Activated CD4-positive, alpha-beta T cell treated with anti-CD3 and anti-CD28 coated beads for 36 hours (primary cell): Measurements from ENCODE around the gene KIF22. TPM values are rescaled to one million over a fixed set of nuclear protein-coding genes. Genes with fewer than 3 reads are reported as not detected.
"Not testable (repeated sequence)": the region's sequence is repeated elsewhere in the genome, so short reads cannot be mapped to it uniquely, and the experiment has no call there.

Experiments
- ATAC-seq: fragments of 200-7000 bp; cut with Tn5 transposase; one replicate; pipeline ENCODE4 v1.10.0; 2021; ENCODE audit warnings: mild to moderate bottlenecking, moderate library complexity
- CTCF ChIA-PET: fragments of 350-600 bp; sonication (Branson Sonifier 250); formaldehyde crosslinking; loops from one replicate; lab custom pipeline; 2021; ENCODE audit warnings: antibody characterized with exemption; lab: Charles Lee
- POLR2A ChIA-PET: fragments of 350-600 bp; sonication (Branson Sonifier 250); formaldehyde crosslinking; loops from one replicate; lab custom pipeline; 2021; ENCODE audit warnings: antibody characterized with exemption, inconsistent platforms; lab: Charles Lee
- DNase-seq: peaks from one replicate; pipeline ENCODE4 v3.0.0-alpha.2; 2020
- H3K27ac Mint-ChIP-seq: one replicate; pipeline ENCODE4 v1.8.0; 2021; ENCODE audit warnings: mixed read lengths
- H3K27me3 Mint-ChIP-seq: one replicate; pipeline ENCODE4 v1.8.0; 2021; ENCODE audit warnings: mixed read lengths
- H3K36me3 Mint-ChIP-seq: one replicate; pipeline ENCODE4 v1.8.0; 2021; ENCODE audit warnings: low read depth, mixed read lengths
- H3K4me1 Mint-ChIP-seq: one replicate; pipeline ENCODE4 v1.8.0; 2021; ENCODE audit warnings: mixed read lengths
- H3K4me3 Mint-ChIP-seq: one replicate; pipeline ENCODE4 v1.8.0; 2021; ENCODE audit warnings: mild to moderate bottlenecking, moderate library complexity, mixed read lengths
- H3K9me3 Mint-ChIP-seq: one replicate; pipeline ENCODE4 v1.8.0; 2021; ENCODE audit warnings: low read depth, mixed read lengths
- intact Hi-C, 2 experiments: fragments of 100-400 bp; cut with DNase I in 1 of 2; cut with micrococcal nuclease in 1 of 2; formaldehyde crosslinking; loops; one replicate each; pipeline versions ENCODE4 v1.14.2 to v1.15.1; 2022 to 2024; cut with DNase I, micrococcal nuclease
- total RNA-seq, 2 experiments: library from RNA; stranded (reverse); gene quantifications; one replicate each; pipeline ENCODE4 v1.2.3, GENCODE V29; 2021

KIF22 gene
- 100 to 1,000 TPM; 153 to 168 TPM for total RNA-seq

DNA sequence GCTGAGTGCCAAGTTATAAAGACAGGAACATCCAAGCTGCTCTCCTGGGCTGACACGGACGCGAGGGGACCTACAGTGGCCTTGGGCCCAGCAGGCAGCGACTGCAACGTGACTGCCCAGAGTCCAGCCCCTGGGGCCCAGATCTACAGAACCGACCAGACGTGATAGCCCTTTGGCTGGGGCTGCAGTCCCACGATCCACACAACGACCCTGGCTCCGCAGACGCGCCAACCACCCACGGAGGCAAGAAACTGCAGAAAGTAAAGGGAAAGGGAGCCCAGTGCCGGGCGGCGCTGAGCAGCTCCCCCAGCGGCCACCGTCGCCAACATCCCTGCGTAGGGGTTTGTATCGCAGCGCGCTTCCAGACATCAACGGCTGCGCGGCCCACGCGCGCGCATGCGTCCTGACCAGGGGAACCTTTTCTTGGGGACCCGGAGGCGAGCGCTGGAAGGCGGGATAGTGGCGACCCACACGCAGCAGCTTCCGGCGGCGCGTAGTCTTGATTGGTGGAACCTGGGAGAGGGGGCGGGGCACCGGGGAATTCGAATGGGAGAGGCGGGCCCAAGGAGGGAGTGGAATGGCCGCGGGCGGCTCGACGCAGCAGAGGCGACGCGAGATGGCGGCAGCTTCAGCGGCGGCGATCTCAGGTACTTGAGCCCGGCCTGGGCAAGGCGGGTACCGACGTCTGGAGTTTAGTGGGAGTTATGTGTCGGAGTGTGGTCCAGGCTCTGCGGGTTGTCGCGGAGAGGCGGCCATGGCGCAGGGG lies at the start of gene KIF22:
Gene KIF22 (plus strand): TSS at position 569 of the 766 bp plus-strand sequence. CDS start 9 bp downstream, at position 578.
- Mint-ChIP-seq H3K27me3 (no peaks in the 10 kb centered on the region), H3K9me3 (no peaks in the 10 kb centered on the region), H3K36me3 (peaks cover 39% of the 10 kb centered on the region), H3K4me3 (peak within 1 kb of the TSS; percentile 91), H3K4me1 (peaks cover 30% of the 10 kb centered on the region), H3K27ac (peak within 1 kb of the TSS; percentile 97)
- ATAC-seq, result peak; percentile 95
- CTCF ChIA-PET, result interaction anchor here (0.6 to 4.3 kb wide), 27 partner anchors 13 to 339 kb away, joined by 3 to 23 read pairs (median 4); partner anchors contain the start of genes KCTD13, MVP and PAGR1
- intact Hi-C loops, result loop anchor here (1.0 to 2.0 kb wide), 16 partner anchors 15 to 275 kb away; partner anchors contain the start of genes ALDOA (in 1 of the 2), CDIPT (in 1 of the 2), INO80E (in 1 of the 2) and KCTD13 (in 1 of the 2)
- POLR2A ChIA-PET, result interaction anchor here (0.5 to 2.2 kb wide), 11 partner anchors 10 to 111 kb away, joined by 3 to 21 read pairs (median 6); partner anchors contain the start of gene MAZ
- peak; percentile 100 for DNase-seq

GRCh38 chr16:29742683-29743275 lies 47.8 kb upstream of the KIF22 start:
- H3K27me3 Mint-ChIP-seq, result no peaks in the 10 kb centered on the region
- H3K27ac Mint-ChIP-seq, result no peak overlapping the region
- H3K4me1 Mint-ChIP-seq, result peaks cover 82% of the 10 kb centered on the region
- ATAC-seq (no peak), DNase-seq (no peak)
- ChIA-PET POLR2A (interaction anchor here (0.7 kb wide), 1 partner anchor 8 kb away, joined by 4 read pairs; no protein-coding TSS in a partner anchor), CTCF (interaction anchor here (0.6 to 4.0 kb wide), 5 partner anchors 8 to 73 kb away, joined by 3 to 16 read pairs (median 6); partner anchors contain the start of gene PAGR1)
- no peaks in the 10 kb centered on the region for H3K9me3 Mint-ChIP-seq
- H3K4me3 Mint-ChIP-seq, result no peak overlapping the region
- H3K36me3 Mint-ChIP-seq, result peaks cover 28% of the 10 kb centered on the region
- intact Hi-C loops, result loop anchor here in 1 of 2 experiments (10.0 kb wide), 1 partner anchor 718 kb away; no protein-coding TSS in a partner anchor

- CTCF ChIA-PET, result interaction anchor here (0.6 to 4.0 kb wide), 6 partner anchors 9 to 73 kb away, joined by 3 to 16 read pairs (median 5); partner anchors contain the start of gene PAGR1
- no peak for DNase-seq
- intact Hi-C loops, result loop anchor here in 1 of 2 experiments (10.0 kb wide), 1 partner anchor 719 kb away; no protein-coding TSS in a partner anchor
- no peaks in the 10 kb centered on the region for H3K9me3 Mint-ChIP-seq
- H3K4me3 Mint-ChIP-seq, result peak overlapping the region; percentile 64
- H3K27ac Mint-ChIP-seq, result peak overlapping the region; percentile 76
- POLR2A ChIA-PET, result interaction anchor here (0.7 kb wide), 1 partner anchor 9 kb away, joined by 4 read pairs; no protein-coding TSS in a partner anchor
- peaks cover 28% of the 10 kb centered on the region for H3K36me3 Mint-ChIP-seq
- H3K27me3 Mint-ChIP-seq, result no peaks in the 10 kb centered on the region
- ATAC-seq, result no peak
- peaks cover 78% of the 10 kb centered on the region for H3K4me1 Mint-ChIP-seq
These were observed 47.1 kb upstream of the KIF22 start for GRCh38 chr16:29743475-29743826.

DNA sequence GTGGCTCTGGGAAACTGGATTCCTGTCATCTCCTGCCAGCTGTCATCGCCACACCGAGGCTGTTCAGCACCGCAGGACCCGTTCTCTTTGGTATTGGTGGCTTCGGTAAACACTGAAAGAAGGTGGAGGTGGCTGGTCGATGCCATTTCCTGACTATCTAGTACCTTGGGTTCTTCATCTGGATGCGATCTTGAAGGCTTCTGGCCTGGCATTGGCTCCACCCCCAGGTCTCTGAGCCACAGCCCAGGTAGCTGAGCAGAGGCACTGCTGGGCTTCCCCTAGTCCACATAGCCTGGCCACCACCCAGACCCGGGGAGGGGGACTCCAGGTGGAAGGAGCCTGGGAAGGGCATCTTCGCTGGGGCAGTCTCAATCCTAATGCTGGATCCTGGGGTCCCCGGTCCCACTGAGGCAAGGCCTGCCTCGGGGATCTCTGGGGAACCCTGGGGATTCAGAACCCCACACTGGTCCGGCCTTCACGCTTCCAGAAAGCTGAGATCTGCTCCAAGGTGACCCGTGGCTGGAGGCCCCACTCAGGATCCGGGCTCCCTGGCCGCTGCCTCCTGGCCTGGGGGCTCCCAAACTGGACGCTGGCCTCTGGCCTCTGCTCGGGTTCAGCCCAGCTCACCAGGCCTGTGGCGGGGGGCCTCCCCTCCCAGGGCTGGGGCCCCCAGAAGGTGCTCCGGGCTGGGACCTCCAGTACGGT lies 46.6 kb upstream of the KIF22 start:
- Mint-ChIP-seq H3K27ac (peak overlapping the region; percentile 76), H3K27me3 (no peaks in the 10 kb centered on the region), H3K4me3 (peak overlapping the region; percentile 97), H3K4me1 (peaks cover 74% of the 10 kb centered on the region), H3K36me3 (peaks cover 30% of the 10 kb centered on the region), H3K9me3 (no peaks in the 10 kb centered on the region)
- CTCF ChIA-PET, result interaction anchor here (1.0 to 4.0 kb wide), 5 partner anchors 9 to 72 kb away, joined by 3 to 16 read pairs (median 6); partner anchors contain the start of gene PAGR1
- DNase-seq, result peak; percentile 61
- POLR2A ChIA-PET, result interaction anchor here (0.6 to 0.7 kb wide), 2 partner anchors 42 to 712 kb away, joined by 3 read pairs; no protein-coding TSS in a partner anchor
- intact Hi-C loops, result loop anchor here (2.0 to 10.0 kb wide), 2 partner anchors 43 to 719 kb away; no protein-coding TSS in a partner anchor
- peak; percentile 15 for ATAC-seq

GRCh38 chr16:29744541-29745101 lies 45.9 kb upstream of the KIF22 start:
- POLR2A ChIA-PET, result interaction anchor here (0.6 to 0.7 kb wide), 2 partner anchors 42 to 712 kb away, joined by 3 read pairs; no protein-coding TSS in a partner anchor
- no peaks in the 10 kb centered on the region for H3K9me3 Mint-ChIP-seq
- no peak for ATAC-seq
- intact Hi-C loops, result loop anchor here (1.0 to 10.0 kb wide), 4 partner anchors 12 to 720 kb away; partner anchors contain the start of gene TAOK2 (in 1 of the 2)
- peak overlapping the region; percentile 97 for H3K27ac Mint-ChIP-seq
- H3K4me3 Mint-ChIP-seq, result peak overlapping the region; percentile 97
- H3K27me3 Mint-ChIP-seq, result no peaks in the 10 kb centered on the region
- CTCF ChIA-PET, result interaction anchor here (1.0 to 4.0 kb wide), 4 partner anchors 10 to 45 kb away, joined by 3 to 16 read pairs (median 7); partner anchors contain the start of gene KIF22
- peak; percentile 21 for DNase-seq
- H3K36me3 Mint-ChIP-seq, result peaks cover 31% of the 10 kb centered on the region
- peaks cover 72% of the 10 kb centered on the region for H3K4me1 Mint-ChIP-seq

- ChIA-PET CTCF (interaction anchor here (0.5 to 4.0 kb wide), 3 partner anchors 40 to 268 kb away, joined by 3 to 16 read pairs (median 4); partner anchors contain the start of gene KIF22), POLR2A (interaction anchor here (1.6 kb wide), 1 partner anchor 43 kb away, joined by 4 read pairs; no protein-coding TSS in a partner anchor)
- H3K4me3 Mint-ChIP-seq, result peak overlapping the region; percentile 97
- intact Hi-C loops, result loop anchor here (1.0 to 10.0 kb wide), 4 partner anchors 13 to 720 kb away; partner anchors contain the start of gene TAOK2 (in 1 of the 2)
- DNase-seq, result peak; percentile 74
- H3K27ac Mint-ChIP-seq, result peak overlapping the region; percentile 97
- ATAC-seq, result peak; percentile 64
- H3K36me3 Mint-ChIP-seq, result peaks cover 32% of the 10 kb centered on the region
- H3K27me3 Mint-ChIP-seq, result no peaks in the 10 kb centered on the region
- peaks cover 65% of the 10 kb centered on the region for H3K4me1 Mint-ChIP-seq
- no peaks in the 10 kb centered on the region for H3K9me3 Mint-ChIP-seq
These were observed 45.3 kb upstream of the KIF22 start for GRCh38 chr16:29745121-29745852.

GRCh38 chr16:29745853-29746345 lies 44.7 kb upstream of the KIF22 start, which contains the start of gene C16orf54:
TSS of gene C16orf54 (minus strand) at chr16:29745990. CDS start at chr16:29744951, 1,039 bp downstream.
- Mint-ChIP-seq H3K9me3 (no peaks in the 10 kb centered on the region), H3K27ac (peak within 1 kb of the TSS; percentile 97), H3K27me3 (no peaks in the 10 kb centered on the region), H3K4me1 (peaks cover 59% of the 10 kb centered on the region), H3K4me3 (peak within 1 kb of the TSS; percentile 97), H3K36me3 (peaks cover 32% of the 10 kb centered on the region)
- DNase-seq (peak; percentile 93), ATAC-seq (peak; percentile 78)
- CTCF ChIA-PET, result interaction anchor here (0.7 to 4.0 kb wide), 5 partner anchors 11 to 71 kb away, joined by 4 to 16 read pairs (median 4); no protein-coding TSS in a partner anchor
- POLR2A ChIA-PET, result interaction anchor here (0.7 to 1.6 kb wide), 6 partner anchors 9 to 82 kb away, joined by 3 to 7 read pairs (median 4); no protein-coding TSS in a partner anchor
- intact Hi-C loops, result loop anchor here (1.0 to 10.0 kb wide), 7 partner anchors 14 to 721 kb away; partner anchors contain the start of genes KIF22 (in 2 of the 2) and TAOK2 (in 1 of the 2)

DNA sequence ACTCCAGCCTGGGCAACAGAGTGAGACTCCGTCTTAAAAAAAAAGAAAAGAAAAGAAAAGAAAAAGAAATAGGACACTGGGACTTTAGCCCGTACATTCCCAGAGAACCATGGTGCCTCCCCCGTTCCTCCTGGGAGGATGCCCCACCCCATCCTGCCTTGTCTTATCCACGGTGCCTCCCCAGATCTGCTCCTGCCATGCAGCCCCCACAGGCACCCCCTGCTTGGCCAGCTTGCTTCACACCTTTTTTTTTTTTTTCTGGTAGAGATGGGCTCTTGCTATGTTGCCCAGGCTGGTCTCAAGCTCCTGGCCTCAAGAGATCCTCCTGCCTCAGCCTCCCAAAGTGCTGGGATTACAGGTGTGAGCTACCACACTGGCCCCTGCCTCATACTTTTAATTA lies 44.0 kb upstream of the KIF22 start:
- CTCF ChIA-PET, result interaction anchor here (0.7 to 4.0 kb wide), 5 partner anchors 11 to 70 kb away, joined by 4 to 16 read pairs (median 4); no protein-coding TSS in a partner anchor
- Mint-ChIP-seq H3K27ac (peak overlapping the region; percentile 97), H3K4me3 (peak overlapping the region; percentile 97), H3K4me1 (peaks cover 53% of the 10 kb centered on the region), H3K36me3 (peaks cover 31% of the 10 kb centered on the region)
- H3K27me3 Mint-ChIP-seq, H3K9me3 Mint-ChIP-seq, DNase-seq, ATAC-seq: not testable (repeated sequence)
- intact Hi-C loops, result loop anchor here (1.0 to 10.0 kb wide), 5 partner anchors 44 to 722 kb away; partner anchors contain the start of genes KIF22 (in 2 of the 2) and TAOK2 (in 1 of the 2)
- POLR2A ChIA-PET, result interaction anchor here (0.7 to 1.6 kb wide), 6 partner anchors 8 to 83 kb away, joined by 3 to 7 read pairs (median 4); no protein-coding TSS in a partner anchor
